GM12878 (cell line): Measurements from ENCODE around the gene RAP2B. TPM values are rescaled to one million over a fixed set of nuclear protein-coding genes. Genes with fewer than 3 reads are reported as not detected.

Experiments used
- CBX5 ChIP-seq: sonication (generic); IDR thresholded peaks from 2 replicates; pipeline ENCODE4 v1.6.1; 2016; ENCODE audit warnings: low read depth, moderate library complexity, mild to moderate bottlenecking, inconsistent platforms
- CREM ChIP-seq: IDR thresholded peaks from 2 replicates; pipeline ENCODE4 v1.6.1; 2014; ENCODE audit warnings: antibody characterized with exemption, low read depth
- E2F4 ChIP-seq: IDR thresholded peaks from 2 replicates; pipeline ENCODE4 v1.6.1; 2012; ENCODE audit warnings: low read depth, low read length, improper control_type of control experiment
- EP300 ChIP-seq, 2 experiments: fragments of 150-350 bp in 1 of 2; IDR thresholded peaks; 2 replicates each; pipeline ENCODE4 v1.6.1; 2011 to 2012; ENCODE audit warnings: low read depth in 2 of 2, low read length in 2 of 2, borderline replicate concordance in 1 of 2, improper control_type of control experiment in 1 of 2, inconsistent platforms in 1 of 2; ENCODE audit not compliant: control insufficient read depth in 1 of 2
- ETV6 ChIP-seq, 2 experiments: fragments of 450-650 bp in 1 of 2; IDR thresholded peaks in 1 of 2; conservative IDR thresholded peaks in 1 of 2; 2 replicates each; pipeline ENCODE4 v1.6.1; 2014; ENCODE audit warnings: antibody characterized with exemption in 1 of 2, borderline replicate concordance in 1 of 2, low read depth in 1 of 2, mild to moderate bottlenecking in 1 of 2, moderate library complexity in 1 of 2
- GATAD2B ChIP-seq: fragments of 450-650 bp; conservative IDR thresholded peaks from 2 replicates; pipeline ENCODE4 v1.6.1; 2017; ENCODE audit warnings: low read depth, mild to moderate bottlenecking, moderate library complexity
- HDAC6 ChIP-seq: fragments of 200-600 bp; sonication (generic); IDR thresholded peaks from one replicate; pipeline ENCODE4 v1.8.0; 2017; ENCODE audit warnings: antibody characterized with exemption; ENCODE audit not compliant: unreplicated experiment
- KAT2A ChIP-seq: conservative IDR thresholded peaks from 2 replicates; pipeline ENCODE4 v1.6.1; 2011; ENCODE audit warnings: low read depth, low read length; ENCODE audit not compliant: control insufficient read depth
- KDM1A ChIP-seq: fragments of 200-600 bp; sonication (generic); IDR thresholded peaks from 2 replicates; pipeline ENCODE4 v1.6.1; 2016; ENCODE audit warnings: borderline replicate concordance
- LARP7 ChIP-seq: fragments of 450-650 bp; IDR thresholded peaks from 2 replicates; pipeline ENCODE4 v1.6.1; 2017; ENCODE audit warnings: mild to moderate bottlenecking
- MEF2A ChIP-seq: IDR thresholded peaks from 2 replicates; pipeline ENCODE4 v1.6.1; 2011; ENCODE audit warnings: low read depth, mild to moderate bottlenecking, low read length, moderate library complexity; ENCODE audit not compliant: insufficient read depth
- MEF2B ChIP-seq: fragments of 450-650 bp; IDR thresholded peaks from 2 replicates; pipeline ENCODE4 v1.6.1; 2018; ENCODE audit warnings: mild to moderate bottlenecking, moderate library complexity; ENCODE audit not compliant: partially characterized antibody, poor library complexity, severe bottlenecking
- MYC ChIP-seq: IDR thresholded peaks from 2 replicates; pipeline ENCODE4 v1.6.1; 2011; ENCODE audit warnings: mild to moderate bottlenecking, low read length, moderate library complexity, inconsistent platforms; ENCODE audit not compliant: insufficient read depth, insufficient replicate concordance, insufficient read length, severe bottlenecking
- NFIC ChIP-seq: IDR thresholded peaks from 2 replicates; pipeline ENCODE4 v1.6.1; 2012; ENCODE audit warnings: low read depth, mild to moderate bottlenecking, inconsistent platforms, low read length, moderate library complexity
- NR2F1 ChIP-seq: fragments of 450-650 bp; conservative IDR thresholded peaks from 2 replicates; pipeline ENCODE4 v1.6.1; 2017; ENCODE audit warnings: mild to moderate bottlenecking
- NRF1 ChIP-seq: conservative IDR thresholded peaks from 2 replicates; pipeline ENCODE4 v1.6.1; 2011; ENCODE audit warnings: mild to moderate bottlenecking, low read depth, low read length, improper control_type of control experiment
- POLR2A ChIP-seq: IDR thresholded peaks from 2 replicates; pipeline ENCODE4 v1.6.1; 2011; ENCODE audit warnings: low read depth, mild to moderate bottlenecking, low read length
- POLR2AphosphoS2 ChIP-seq: IDR thresholded peaks from 2 replicates; pipeline ENCODE4 v1.6.1; 2011; ENCODE audit warnings: low read depth, mild to moderate bottlenecking, low read length, improper control_type of control experiment, moderate library complexity
- RB1 ChIP-seq: fragments of 450-650 bp; formaldehyde crosslinking; IDR thresholded peaks from 2 replicates; pipeline ENCODE4 v1.6.1; 2017; ENCODE audit warnings: mild to moderate bottlenecking, borderline replicate concordance
- RBBP5 ChIP-seq: fragments of 200-600 bp; sonication (generic); conservative IDR thresholded peaks from 2 replicates; pipeline ENCODE4 v1.6.1; 2016
- RCOR1 ChIP-seq: conservative IDR thresholded peaks from 2 replicates; pipeline ENCODE4 v1.6.1; 2012; ENCODE audit warnings: low read depth, low read length, improper control_type of control experiment
- RELA ChIP-seq: fragments of 450-650 bp; IDR thresholded peaks from 2 replicates; pipeline ENCODE4 v1.8.0; 2014; ENCODE audit warnings: borderline replicate concordance; ENCODE audit not compliant: partially characterized antibody
- SIN3A ChIP-seq: IDR thresholded peaks from 2 replicates; pipeline ENCODE4 v1.6.1; 2012; ENCODE audit warnings: low read depth, low read length, improper control_type of control experiment
- SREBF2 ChIP-seq: IDR thresholded peaks from 2 replicates; pipeline ENCODE4 v1.6.1; 2012; ENCODE audit warnings: mild to moderate bottlenecking, low read length
- TARDBP ChIP-seq: IDR thresholded peaks from 2 replicates; pipeline ENCODE4 v1.6.1; 2016; ENCODE audit warnings: borderline replicate concordance
- polyA plus RNA-seq, 11 experiments: library from polyadenylated mRNA; depleted of rRNA in 4 of 11; unstranded in 6 of 11; stranded (reverse) in 5 of 11; fragments of >200 nt; fragmentation: Nextera tagmentation in 4 of 11; fragmentation: Illumina TruSeq in 1 of 11; extraction: Ambion mirVana in 4 of 11; extraction: Trizol in 1 of 11; gene quantifications; 1 replicate in 1 of 11; 2 replicates in 10 of 11; pipeline versions ENCODE4 v1.2.1 to v1.2.3, GENCODE V29; 2011 to 2016; ENCODE audit warnings: inconsistent platforms in 2 of 11, missing spikeins in 2 of 11, low read depth in 1 of 11
- total RNA-seq, 4 experiments: library from RNA; depleted of rRNA in 3 of 4; stranded (reverse); fragments of >200 nt in 3 of 4; fragmentation: Illumina TruSeq in 1 of 4; extraction: Trizol in 1 of 4; gene quantifications; 2 replicates each; pipeline versions ENCODE4 v1.2.1 to v1.2.3, GENCODE V29; 2013 to 2021
- TF ChIP-seq, protein P1 (sequence below): fragments of 450-650 bp; IDR thresholded peaks from 2 replicates; pipeline ENCODE4 v1.6.1; 2018; ENCODE audit warnings: mild to moderate bottlenecking, low read depth, moderate library complexity; ENCODE audit not compliant: partially characterized antibody
- TF ChIP-seq, protein P2 (sequence below): fragments of 450-650 bp; IDR thresholded peaks from 2 replicates; pipeline ENCODE4 v1.6.1; 2014; ENCODE audit warnings: mild to moderate bottlenecking

The RAP2B gene
- total and polyA plus RNA-seq, 10 of the 15 experiments (the other 5 are each of a cell fraction or from before 2014, with no cell fraction given): 5.9 to 21.3 (median 12.0) TPM

DNA sequence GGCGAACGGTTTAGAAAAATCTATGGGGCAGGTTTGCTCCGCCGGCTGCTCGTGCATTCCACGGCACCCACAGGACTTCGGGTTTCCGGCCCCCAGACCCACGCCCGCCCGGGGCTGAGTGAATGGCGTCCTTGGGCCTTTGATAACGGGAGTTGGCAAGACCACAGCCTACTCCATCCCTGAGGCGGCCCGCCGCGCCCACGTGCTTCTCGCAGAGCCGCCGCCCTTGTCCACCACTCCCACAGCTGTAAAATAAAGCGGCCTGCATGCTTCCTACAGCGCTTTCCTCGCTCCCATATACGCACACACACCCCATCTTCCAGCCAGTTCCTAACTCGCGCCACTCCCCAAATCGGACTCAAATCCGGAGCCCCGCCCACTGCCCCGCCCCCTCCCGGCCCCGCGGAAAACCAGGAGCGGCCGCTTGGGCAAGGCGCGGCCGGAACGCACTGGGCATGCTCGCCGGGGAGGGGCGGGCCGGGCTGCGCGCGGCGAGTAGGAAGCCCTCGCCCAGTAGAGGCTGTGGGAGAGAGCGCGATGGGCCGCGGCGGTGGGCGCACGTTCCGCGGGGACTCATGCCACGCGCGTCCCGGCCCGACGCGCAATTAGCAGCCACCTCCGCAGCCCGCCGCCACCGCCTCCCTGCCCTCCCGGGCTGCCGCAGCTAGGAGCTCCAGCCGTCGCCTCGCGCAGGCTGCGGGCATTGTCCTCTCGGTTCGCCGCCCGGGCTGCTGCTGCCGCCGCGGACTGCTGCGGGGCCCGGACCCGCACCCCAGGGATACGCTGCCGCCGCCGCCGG is at the start of gene RAP2B (continued):
- no peak for TF ChIP-seq MEF2A
- TF ChIP-seq, protein P1, sequence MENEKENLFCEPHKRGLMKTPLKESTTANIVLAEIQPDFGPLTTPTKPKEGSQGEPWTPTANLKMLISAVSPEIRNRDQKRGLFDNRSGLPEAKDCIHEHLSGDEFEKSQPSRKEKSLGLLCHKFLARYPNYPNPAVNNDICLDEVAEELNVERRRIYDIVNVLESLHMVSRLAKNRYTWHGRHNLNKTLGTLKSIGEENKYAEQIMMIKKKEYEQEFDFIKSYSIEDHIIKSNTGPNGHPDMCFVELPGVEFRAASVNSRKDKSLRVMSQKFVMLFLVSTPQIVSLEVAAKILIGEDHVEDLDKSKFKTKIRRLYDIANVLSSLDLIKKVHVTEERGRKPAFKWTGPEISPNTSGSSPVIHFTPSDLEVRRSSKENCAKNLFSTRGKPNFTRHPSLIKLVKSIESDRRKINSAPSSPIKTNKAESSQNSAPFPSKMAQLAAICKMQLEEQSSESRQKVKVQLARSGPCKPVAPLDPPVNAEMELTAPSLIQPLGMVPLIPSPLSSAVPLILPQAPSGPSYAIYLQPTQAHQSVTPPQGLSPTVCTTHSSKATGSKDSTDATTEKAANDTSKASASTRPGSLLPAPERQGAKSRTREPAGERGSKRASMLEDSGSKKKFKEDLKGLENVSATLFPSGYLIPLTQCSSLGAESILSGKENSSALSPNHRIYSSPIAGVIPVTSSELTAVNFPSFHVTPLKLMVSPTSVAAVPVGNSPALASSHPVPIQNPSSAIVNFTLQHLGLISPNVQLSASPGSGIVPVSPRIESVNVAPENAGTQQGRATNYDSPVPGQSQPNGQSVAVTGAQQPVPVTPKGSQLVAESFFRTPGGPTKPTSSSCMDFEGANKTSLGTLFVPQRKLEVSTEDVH: no peak
- TF ChIP-seq NR2F1: peak; percentile 59
- peak; percentile 99 for TF ChIP-seq GATAD2B
- TF ChIP-seq E2F4: peak; percentile 44; the same call in 1 of the 2 replicates
- no peak for TF ChIP-seq MEF2B
- peak; percentile 98 for TF ChIP-seq LARP7
- TF ChIP-seq EP300 (IDR thresholded peaks at IDR 0.05; ENCODE audit: borderline replicate concordance in 1 of 2, control insufficient read depth in 1 of 2, low read depth in 2 of 2, low read length in 2 of 2): peak in 1 of 2 experiments; percentile 36; a peak in 1 of 4 replicates
- no peak for TF ChIP-seq KDM1A
- no peak for TF ChIP-seq SREBF2
- no peak for TF ChIP-seq KAT2A
- no peak for TF ChIP-seq TARDBP
- TF ChIP-seq RB1: no peak
- TF ChIP-seq NRF1: peak; percentile 69
- 0 out of 2 replicates have a peak, but pooled peaks have one; percentile 37 for TF ChIP-seq RCOR1
- no peak for TF ChIP-seq CREM
- no peak for TF ChIP-seq NFIC
- TF ChIP-seq MYC: no peak
- no peak for TF ChIP-seq HDAC6
- peak; percentile 52; the same call in 1 of the 2 replicates for TF ChIP-seq SIN3A
- TF ChIP-seq RELA: no peak
- peak; percentile 86 for TF ChIP-seq POLR2AphosphoS2
- TF ChIP-seq CBX5: no peak
- peak; percentile 97 for TF ChIP-seq POLR2A
- no peak for TF ChIP-seq ETV6 (conservative IDR thresholded peaks at IDR 0.05 in 1 of 2, IDR thresholded peaks at IDR 0.05 in 1 of 2; ENCODE audit: borderline replicate concordance in 1 of 2, low read depth in 1 of 2)
- TF ChIP-seq, protein P2, sequence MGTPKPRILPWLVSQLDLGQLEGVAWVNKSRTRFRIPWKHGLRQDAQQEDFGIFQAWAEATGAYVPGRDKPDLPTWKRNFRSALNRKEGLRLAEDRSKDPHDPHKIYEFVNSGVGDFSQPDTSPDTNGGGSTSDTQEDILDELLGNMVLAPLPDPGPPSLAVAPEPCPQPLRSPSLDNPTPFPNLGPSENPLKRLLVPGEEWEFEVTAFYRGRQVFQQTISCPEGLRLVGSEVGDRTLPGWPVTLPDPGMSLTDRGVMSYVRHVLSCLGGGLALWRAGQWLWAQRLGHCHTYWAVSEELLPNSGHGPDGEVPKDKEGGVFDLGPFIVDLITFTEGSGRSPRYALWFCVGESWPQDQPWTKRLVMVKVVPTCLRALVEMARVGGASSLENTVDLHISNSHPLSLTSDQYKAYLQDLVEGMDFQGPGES: peak; percentile 47; the same call in 1 of the 2 replicates
- no peak for TF ChIP-seq RBBP5
